Kidney tubule cell (primary cell): ENCODE measurements around the gene MOGAT1.
"Not testable (repeated sequence)": the region's sequence is repeated elsewhere in the genome, so short reads cannot be mapped to it uniquely, and the experiment has no call there.

Experiments
- DNase-seq: peaks from one replicate; pipeline ENCODE4 v3.0.0-alpha.2; 2018; ENCODE audit warnings: low spot score

The MOGAT1 gene

DNA sequence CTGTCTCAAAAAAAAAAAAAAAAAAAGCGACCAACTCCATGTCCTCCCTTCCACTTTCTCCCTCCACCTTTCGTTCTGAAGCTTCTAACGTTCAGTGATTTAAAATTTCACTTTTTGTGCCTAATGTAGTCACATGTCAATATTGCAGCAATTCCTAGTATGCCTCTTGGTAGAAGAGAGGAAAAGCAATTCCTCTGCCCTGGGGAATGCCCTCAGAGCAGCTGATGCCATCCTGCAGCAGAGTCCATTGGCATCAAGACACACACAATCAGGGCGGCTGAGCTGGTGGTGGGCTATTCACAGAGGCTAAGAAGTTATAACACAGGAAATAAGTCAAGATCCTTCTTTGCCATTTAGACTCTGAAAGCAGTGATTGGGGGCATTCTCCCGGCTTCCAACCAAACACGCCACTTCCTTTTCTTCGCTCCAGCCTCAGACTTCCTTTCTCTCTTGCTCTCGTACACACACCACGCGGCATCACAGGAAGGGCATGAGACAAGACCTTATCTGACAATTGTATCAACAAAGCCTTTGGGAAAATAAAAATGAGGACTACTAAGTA, 71.9 kb downstream of the MOGAT1 start:
- no peak for DNase-seq

DNA sequence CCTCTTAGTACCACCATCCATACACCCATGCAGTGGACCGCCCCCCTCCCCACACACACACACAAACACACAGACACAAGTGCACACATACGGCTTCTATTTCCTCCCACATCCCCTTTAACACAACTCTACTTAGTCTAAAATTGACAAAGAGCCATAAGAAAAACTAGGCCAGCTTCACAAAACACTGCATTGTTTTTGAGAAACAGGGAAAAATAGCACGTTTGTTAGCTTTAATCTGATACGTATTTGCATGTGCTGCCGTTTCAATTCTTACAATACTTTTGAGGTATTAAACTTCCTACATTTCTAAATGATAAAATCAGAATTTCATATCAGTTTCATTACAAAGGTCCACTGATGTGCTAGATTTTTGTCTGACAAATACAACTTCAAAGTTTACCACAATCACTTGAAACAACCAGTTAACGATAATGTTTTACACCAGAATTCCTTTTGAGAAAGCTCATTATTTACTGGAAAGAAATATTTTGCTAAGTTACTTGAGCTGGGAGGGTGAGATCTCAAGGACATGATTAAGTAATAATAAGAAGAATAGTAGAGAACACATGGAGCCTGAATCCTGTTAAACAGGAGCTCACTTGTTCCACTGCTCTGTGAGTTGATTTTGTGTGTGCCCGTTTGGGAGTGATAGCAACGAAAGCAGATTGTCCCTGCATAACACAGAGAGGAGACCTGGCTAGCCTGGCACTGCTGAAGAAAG, 74.5 kb downstream of the MOGAT1 start:
- no peak for DNase-seq

DNA sequence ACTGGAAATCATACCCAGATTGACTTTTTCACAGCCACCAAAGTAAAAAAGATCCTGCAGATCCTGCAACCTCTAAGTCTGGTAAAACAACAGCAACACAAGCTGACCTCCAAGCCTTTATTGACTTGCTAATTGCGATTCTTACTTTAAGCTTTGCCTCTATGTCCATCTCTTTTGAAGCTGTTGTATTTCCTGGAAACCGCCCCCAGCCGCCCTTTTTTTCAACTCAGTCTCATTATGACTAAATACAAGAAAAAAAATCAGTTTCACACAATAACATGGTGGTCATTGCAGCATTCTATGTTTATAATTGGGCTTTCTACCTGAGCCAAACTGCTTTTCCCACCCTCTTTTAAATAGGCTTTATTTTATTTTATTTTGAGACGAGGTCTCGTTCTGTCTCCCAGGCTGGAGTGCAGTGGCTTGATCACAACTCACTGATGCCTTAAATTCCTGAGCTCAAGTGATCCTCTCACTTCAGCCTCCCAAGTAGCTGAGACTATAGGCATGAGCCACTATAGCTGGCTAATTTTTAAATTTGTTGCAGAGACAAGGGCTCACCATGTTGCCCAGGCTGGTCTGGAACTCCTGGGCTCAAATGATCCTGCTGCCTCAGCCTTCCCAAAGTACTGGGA, 76.2 kb downstream of the MOGAT1 start:
- peak; percentile 41 for DNase-seq

DNA sequence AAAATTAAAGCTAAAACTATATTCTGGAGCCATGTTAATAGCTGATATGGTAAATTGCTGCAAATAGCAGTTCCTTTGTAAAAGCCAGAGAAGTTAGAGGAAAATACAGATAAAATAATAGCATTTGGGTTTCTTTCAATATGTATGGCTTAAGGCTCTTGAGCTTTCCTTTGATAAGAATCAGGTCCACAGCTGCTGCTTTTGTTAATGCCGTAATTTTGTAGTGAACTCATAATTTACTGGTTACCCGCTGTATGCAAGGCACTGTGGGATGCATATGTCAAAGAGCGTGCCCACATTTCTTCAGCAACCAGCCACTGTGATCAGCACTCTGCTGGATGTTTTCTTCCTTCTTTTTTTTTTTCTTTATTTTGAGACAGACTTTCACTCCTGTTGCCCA, 79.1 kb downstream of the MOGAT1 start:
- no peak for DNase-seq

DNA sequence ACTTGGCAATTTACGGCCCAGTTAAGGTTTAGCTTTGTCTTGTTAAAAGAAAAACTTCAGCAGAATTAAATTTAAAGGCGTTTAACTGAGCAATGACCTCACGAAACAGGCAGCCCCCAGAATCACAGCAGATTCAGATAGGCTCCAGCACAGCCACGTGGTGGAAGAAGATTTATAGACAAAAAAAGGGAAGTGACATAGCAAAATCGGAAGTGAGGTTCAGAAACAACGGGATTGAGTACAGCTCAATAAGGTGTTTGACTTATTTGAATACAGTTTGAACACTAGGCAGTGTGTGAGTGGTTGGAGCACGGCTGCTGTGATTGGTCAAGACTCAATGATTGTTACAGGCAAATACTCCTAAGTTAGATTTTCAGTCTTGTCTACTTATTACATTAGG, 79.8 kb downstream of the MOGAT1 start:
- DNase-seq = no peak

DNA sequence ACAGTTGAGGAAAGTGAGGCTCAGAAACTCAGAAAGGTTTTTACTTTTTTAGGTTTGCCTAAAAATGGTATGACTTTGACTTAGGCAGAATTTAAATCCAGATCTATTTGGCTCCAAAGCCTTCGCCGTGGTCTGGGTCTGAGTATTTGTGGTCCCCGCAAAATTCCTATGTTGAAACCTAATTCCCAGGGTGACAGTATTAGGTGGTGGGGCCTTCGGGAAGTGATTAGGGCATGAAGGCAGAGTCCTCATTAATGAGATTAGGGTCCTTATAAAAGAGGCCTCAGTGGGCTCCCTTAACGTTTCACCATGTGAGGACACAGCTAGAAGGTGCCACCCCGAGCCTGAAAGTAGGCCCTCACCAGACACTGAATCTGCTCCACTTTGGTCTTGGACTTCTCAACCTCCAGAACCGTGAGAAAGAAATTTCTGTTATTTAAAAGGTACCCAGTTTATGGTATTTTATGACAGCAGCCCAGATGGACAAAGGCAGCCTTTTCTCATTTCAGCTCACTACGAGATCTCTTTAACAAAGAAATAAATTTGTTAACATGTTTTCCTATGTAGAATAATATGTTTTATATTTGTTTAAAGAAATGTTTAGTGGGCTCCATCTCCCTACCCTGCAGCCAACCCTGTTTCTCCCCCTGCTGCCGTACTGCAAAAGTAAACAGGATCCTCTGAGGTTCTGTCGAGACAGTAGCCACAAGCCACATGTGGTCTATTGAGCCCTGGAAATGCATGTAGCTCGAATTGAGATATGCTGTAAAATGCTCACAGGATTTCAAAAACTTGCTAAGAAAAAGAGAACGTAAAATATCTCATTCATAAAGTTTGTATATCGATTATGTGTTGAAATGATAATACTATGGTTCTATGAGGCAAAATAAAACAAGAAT, 80.6 kb downstream of the MOGAT1 start:
- DNase-seq = no peak

DNA sequence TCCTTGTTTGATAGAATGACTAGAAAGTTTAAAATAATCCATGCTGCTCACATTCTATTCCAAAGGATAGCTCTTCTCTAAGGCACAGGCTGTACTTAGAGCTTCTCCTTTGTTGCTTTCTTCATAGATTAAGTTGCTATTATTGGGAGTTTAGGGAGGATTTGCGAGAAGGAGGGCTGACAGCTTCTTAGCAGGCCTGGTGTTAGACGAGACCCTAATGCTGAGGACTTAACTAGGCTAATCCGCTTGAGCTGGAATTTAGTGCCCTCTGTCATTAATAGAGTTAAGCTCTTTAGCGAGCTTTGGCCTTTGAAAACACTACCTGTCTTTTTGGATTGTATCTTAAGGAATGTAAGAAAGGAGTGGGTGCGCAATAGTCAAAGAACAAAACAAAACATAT, 81.3 kb downstream of the MOGAT1 start:
- no peak for DNase-seq

DNA sequence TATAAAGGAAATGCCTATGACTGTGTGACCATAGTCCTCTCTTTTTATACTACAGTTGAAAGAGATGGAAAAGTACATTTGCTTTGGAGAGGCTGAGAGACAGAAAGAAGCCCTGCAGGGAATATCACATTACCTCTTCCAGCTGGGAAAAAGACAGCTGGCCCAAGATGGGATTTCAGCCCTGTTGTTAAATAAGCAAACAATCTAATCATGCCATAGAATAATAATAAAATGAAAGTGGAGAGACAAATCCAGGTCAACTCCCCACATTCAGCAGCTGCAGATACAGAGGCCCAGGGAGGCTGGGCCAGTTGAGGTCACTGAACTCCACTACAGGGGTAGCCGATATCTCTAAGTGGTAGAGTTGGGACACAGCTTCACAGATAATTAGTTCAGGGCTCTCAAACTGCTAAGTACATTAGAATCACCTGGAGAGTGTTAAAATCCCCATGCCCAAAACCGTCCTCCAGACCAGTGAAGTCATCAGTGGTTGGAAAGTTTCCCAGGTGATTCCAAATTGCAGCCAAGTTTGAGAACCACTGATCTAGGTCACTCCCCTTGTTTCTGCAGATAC, 81.9 kb downstream of the MOGAT1 start:
- no peak for DNase-seq

DNA sequence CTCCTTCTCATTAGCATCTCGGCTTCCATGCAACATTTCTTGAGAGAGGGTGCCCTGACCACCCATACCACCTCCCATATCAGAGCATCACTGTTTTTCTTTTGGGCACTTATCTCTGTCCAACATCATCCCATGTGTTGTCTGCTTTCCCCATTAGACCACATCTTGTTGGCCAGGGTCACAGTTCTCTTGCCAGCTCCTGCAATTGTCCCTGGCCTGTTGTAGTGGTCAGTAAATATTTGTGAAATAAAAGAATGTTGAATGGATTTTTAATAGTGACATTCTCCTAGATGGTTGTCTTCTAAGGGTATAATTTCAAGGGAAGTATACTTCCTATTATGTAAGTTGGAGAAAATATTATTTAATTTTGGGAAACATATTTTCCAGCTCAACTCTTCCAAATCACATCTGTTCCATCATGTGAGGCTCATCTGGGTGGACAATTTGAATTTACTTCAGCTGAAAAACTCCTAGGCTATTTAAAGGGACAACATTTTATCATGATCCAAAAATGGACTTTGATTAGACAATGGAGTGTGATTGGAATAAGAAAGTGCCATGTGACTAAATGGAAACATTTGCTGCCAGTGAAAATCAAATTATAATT, 83.0 kb downstream of the MOGAT1 start:
- DNase-seq = no peak

DNA sequence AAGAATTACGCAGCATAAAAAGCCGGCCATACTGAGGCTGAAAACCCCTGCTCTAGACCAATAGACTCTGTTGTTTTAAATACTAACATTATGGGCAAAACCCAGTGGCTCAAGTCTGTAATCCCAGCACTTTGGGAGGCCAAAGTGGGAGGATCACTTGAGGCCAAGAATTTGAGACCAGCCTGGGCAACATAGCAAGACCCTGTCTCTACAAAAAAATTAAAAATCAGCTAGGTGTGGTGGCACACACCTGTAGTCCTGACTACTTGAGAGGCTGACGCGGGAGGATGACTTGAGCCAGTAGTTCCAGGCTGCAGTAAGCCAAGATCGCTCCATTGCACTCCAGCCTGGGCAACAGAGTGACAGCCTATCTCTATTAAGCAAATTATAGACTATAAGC, 84.1 kb downstream of the MOGAT1 start:
- DNase-seq = not testable (repeated sequence)

DNA sequence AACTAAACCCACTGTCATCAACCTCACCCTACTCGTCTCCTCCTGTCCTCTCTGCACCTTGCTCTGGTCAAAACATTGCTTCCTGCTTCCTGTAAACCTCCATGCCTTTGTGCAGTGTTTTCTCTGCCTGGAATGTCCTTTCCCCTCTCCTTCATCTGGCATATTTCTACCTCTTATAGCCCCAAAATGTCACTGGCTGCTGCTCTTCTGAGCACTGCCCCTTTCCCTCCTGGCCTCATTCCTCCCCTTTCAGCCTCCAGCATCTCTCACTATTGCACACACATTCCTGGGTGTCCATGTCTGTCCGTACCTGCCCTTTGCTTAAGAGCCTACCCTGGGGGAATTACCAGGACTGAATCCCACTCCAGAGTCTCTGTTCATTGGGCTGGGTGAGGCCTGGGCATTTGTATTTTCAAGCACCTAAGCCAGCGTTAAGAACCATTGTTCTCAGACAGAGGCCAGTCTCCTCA, 84.9 kb downstream of the MOGAT1 start:
- peak; percentile 39 for DNase-seq

DNA sequence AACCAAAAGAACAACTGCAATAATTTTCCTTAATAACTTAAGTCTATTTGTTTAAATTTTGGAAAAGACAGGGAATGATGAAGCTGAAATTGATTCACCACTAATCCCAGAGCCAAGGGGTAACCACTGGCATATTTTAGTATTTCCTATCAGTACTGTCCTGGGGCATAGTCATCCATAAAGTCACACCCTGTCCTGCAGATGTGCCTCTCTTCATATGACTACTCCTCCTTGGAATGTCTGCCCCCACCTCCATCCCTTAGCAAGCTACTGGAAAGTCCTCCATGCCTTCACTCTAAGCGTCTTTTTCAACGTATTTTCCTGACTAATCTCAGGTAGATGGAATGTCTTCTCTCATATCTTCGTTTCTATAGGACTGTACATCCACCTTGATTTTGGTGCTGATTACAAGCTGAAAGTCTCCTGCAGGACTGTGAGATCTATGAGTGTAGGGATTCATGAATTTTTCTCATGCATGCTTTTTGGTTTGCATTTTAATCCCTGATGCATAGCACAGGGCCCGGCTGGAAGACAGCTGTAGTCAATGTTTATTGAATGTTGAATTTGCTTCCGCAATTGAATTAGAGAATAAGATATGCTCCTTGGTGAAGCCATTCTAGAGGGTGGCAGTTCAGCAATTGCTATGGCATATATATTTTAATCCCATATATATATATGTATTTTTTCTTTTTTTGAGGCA, 85.6 kb downstream of the MOGAT1 start:
- DNase-seq = peak; percentile 88
